D721Med (cell line): ENCODE measurements around the gene CCDC106.

ENCODE experiments used
- DNase-seq: peaks from one replicate; pipeline ENCODE4 v3.0.0; 2011; ENCODE audit warnings: low spot score; ENCODE audit not compliant: insufficient read length
- FAIRE-seq: peaks from 2 replicates; lab custom pipeline; 2011; peaks lifted over from hg19 to GRCh38; lab: Jason Lieb, UNC
- TF ChIP-seq, protein P1 (sequence below): IDR thresholded peaks from 2 replicates; pipeline ENCODE4 v1.5.1; 2012; ENCODE audit warnings: mild to moderate bottlenecking, control low read depth; ENCODE audit not compliant: insufficient read depth; ENCODE audit errors: missing control alignments

Gene CCDC106

DNA sequence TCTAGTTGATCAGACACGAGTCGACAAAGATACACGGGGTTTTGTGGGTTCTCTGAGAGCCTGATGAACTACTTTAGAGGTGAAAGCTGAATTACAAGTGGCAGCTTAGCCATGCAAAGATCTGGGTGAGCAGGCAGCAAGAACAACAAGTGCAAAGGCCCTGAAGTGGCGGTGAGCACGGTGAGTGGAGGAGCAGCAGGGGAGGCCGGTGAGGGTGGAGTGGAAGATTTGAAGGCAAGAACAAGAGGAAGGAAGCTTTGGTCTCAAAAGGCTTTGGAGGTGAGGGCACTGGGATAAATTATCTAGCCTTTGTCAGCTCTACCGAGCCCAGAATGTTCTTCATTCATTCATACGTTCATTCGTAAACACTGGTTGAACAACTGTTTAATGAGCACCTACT is 41.2 kb upstream of the CCDC106 start:
- no peak for DNase-seq
- no peak for FAIRE-seq
- TF ChIP-seq, protein P1, sequence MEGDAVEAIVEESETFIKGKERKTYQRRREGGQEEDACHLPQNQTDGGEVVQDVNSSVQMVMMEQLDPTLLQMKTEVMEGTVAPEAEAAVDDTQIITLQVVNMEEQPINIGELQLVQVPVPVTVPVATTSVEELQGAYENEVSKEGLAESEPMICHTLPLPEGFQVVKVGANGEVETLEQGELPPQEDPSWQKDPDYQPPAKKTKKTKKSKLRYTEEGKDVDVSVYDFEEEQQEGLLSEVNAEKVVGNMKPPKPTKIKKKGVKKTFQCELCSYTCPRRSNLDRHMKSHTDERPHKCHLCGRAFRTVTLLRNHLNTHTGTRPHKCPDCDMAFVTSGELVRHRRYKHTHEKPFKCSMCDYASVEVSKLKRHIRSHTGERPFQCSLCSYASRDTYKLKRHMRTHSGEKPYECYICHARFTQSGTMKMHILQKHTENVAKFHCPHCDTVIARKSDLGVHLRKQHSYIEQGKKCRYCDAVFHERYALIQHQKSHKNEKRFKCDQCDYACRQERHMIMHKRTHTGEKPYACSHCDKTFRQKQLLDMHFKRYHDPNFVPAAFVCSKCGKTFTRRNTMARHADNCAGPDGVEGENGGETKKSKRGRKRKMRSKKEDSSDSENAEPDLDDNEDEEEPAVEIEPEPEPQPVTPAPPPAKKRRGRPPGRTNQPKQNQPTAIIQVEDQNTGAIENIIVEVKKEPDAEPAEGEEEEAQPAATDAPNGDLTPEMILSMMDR, result no peak

DNA sequence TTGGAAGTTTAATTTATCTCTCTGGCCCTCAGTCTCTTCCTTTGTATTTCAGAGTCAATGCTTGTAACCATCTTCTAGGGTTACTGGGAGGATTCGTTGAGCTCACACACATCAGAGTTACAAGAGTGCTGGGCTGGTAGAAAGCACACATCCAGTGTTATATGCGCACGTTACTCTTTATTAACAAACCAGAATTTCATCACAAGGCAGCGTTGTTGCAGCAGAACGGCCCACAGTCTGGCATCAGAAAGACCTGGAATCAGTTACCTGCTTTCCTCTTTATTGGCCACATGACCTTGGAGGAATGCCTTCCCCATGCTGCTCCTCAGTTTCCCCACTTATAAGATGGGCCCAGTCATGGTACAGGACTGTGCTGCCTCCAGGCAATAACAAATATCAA is 38.7 kb upstream of the CCDC106 start:
- no peak for FAIRE-seq
- TF ChIP-seq, protein P1, result no peak
- DNase-seq, result no peak

DNA sequence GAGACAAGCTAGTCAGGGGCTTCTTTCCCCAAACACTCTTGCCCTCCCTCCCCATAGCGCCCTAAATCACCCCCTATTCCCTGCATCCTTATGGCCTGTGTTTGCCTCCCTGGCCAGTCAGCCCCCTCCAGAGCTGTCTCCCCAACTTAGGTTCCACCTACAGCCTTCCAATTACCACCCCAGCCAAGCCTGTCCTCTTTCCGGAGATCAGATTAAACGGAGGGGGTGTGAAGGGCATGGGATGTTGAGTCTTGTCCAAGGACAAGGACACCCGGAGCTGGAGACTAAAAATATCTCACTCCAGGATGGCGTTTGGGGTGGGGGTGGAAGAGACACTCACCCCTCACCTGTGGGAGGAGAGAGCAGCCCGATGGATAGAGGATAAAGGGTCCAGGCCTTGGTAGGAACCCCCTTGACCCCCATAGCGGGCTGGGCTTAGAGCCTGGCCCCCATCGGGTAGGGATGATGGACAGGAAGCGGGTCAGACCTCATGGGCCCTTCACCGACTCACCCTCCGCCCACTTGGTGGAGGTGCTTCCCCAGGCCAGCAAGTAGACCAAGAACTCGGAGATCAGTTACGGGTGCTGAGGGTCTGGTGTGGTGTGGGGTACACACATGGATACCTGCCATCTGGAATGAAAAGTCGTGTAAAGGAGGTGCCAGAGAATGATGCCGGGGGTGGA is 36.6 kb upstream of the CCDC106 start:
- DNase-seq (no peak), FAIRE-seq (no peak)
- TF ChIP-seq, protein P1, result no peak

DNA sequence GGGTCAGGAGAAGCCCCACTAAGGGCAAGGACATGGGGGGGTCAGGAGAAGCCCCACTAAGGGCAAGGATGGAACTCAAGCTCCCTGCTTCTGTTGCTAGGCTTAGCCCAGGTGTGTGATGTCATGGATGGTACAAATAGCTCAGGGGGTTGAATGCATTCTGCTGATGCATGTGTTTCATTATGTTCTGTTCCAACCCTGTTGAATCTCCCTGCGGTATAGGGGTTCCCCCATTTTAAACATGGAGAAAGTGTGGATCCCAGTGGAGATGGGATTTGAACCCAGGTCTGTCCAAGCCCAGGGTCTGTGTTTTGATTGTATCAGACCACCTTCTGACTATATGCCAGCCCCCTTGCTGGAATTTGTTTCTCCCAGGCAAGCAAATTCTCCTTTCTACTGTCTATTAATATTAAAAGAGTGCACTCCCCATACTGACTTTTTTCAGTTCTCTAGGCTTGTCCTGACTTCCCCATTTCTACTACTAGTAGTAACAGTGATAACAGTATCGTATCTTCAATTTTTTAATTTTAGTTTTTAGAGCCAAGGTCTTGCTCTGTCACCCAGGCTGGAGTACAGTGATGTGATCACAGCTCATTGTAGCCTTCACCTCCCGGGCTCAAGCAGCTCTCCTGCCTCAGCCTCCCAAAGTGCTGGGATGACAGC is 35.9 kb upstream of the CCDC106 start:
- DNase-seq (no peak), FAIRE-seq (no peak)
- TF ChIP-seq, protein P1, result no peak

DNA sequence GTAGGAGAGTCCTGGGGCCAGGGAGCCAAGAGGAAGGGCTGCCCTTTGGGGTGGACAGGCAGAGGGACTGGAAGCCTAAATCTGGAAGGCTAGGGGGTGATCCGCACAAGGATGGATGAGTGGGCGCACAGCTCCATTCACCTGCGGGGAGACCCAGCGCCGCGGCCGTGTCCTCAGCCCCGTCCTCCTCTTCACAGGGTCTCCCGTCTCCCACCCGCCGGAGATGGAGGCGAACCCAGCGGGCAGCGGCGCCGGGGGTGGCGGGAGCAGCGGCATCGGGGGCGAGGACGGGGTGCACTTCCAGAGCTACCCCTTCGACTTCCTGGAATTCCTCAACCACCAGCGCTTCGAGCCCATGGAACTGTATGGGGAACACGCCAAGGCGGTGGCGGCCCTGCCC is 34.6 kb upstream of the CCDC106 start:
- FAIRE-seq, result no peak
- TF ChIP-seq, protein P1, result no peak
- no peak for DNase-seq

DNA sequence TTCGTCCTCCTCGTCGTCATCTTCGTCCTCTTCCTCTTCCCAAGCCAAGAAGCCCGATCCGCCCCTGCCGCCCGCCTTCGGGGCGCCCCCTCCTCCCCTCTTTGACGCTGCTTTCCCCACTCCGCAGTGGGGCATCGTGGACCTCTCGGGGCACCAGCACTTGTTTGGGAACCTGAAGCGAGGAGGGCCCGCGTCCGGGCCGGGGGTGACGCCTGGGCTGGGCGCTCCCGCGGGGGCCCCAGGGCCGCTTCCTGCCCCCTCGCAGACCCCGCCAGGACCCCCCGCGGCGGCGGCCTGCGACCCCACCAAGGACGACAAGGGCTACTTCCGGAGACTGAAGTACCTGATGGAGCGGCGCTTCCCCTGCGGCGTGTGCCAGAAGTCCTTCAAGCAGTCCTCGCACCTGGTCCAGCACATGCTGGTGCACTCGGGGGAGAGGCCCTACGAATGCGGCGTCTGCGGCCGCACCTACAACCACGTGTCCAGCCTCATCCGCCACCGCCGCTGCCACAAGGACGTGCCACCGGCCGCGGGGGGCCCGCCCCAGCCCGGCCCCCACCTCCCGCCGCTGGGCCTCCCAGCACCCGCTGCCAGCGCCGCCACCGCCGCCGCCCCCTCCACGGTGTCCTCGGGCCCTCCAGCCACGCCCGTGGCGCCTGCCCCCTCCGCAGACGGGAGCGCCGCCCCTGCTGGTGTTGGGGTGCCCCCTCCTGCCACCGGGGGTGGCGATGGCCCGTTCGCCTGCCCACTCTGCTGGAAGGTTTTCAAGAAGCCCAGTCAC is 33.9 kb upstream of the CCDC106 start:
- DNase-seq (no peak), FAIRE-seq (no peak)
- TF ChIP-seq, protein P1, result no peak
